HEK293T (cell line): ENCODE measurements around the gene GRPR.

Source experiments
- BHLHE40 ChIP-seq: fragments of 450-650 bp; IDR thresholded peaks from 2 replicates; pipeline ENCODE4 v1.6.1; 2016; ENCODE audit warnings: mild to moderate bottlenecking, moderate library complexity, borderline replicate concordance
- CTBP1 ChIP-seq: fragments of 450-650 bp; IDR thresholded peaks from 2 replicates; pipeline ENCODE4 v1.6.1; 2016; ENCODE audit warnings: borderline replicate concordance
- ELF4 ChIP-seq: fragments of 450-650 bp; IDR thresholded peaks from 2 replicates; pipeline ENCODE4 v1.6.1; 2017; ENCODE audit warnings: antibody characterized with exemption
- FOXA1 ChIP-seq: fragments of 450-650 bp; IDR thresholded peaks from 2 replicates; pipeline ENCODE4 v1.6.1; 2016; ENCODE audit warnings: mild to moderate bottlenecking
- FOXK2 ChIP-seq: fragments of 450-650 bp; IDR thresholded peaks from 2 replicates; pipeline ENCODE4 v1.6.1; 2016; ENCODE audit warnings: mild to moderate bottlenecking
- FOXM1 ChIP-seq: fragments of 450-650 bp; IDR thresholded peaks from 2 replicates; pipeline ENCODE4 v1.6.1; 2017; ENCODE audit warnings: mild to moderate bottlenecking, borderline replicate concordance
- HDGF ChIP-seq: fragments of 450-650 bp; IDR thresholded peaks from 2 replicates; pipeline ENCODE4 v1.6.1; 2017; ENCODE audit warnings: antibody characterized with exemption, borderline replicate concordance
- L3MBTL2 ChIP-seq: fragments of 450-650 bp; conservative IDR thresholded peaks from 2 replicates; pipeline ENCODE4 v1.6.1; 2016; ENCODE audit warnings: mild to moderate bottlenecking
- NFRKB ChIP-seq: fragments of 450-650 bp; IDR thresholded peaks from 2 replicates; pipeline ENCODE4 v1.6.1; 2016; ENCODE audit warnings: mild to moderate bottlenecking, moderate library complexity
- PKNOX1 ChIP-seq: fragments of 450-650 bp; IDR thresholded peaks from 2 replicates; pipeline ENCODE4 v1.6.1; 2016
- SP1 ChIP-seq: fragments of 450-650 bp; IDR thresholded peaks from 2 replicates; pipeline ENCODE4 v1.6.1; 2017
- SUZ12 ChIP-seq: fragments of 450-650 bp; IDR thresholded peaks from 2 replicates; pipeline ENCODE4 v1.6.1; 2016; ENCODE audit warnings: mild to moderate bottlenecking
- TARDBP ChIP-seq: fragments of 450-650 bp; IDR thresholded peaks from 2 replicates; pipeline ENCODE4 v1.6.1; 2016
- ZNF384 ChIP-seq: fragments of 450-650 bp; IDR thresholded peaks from 2 replicates; pipeline ENCODE4 v1.6.1; 2016

DNA sequence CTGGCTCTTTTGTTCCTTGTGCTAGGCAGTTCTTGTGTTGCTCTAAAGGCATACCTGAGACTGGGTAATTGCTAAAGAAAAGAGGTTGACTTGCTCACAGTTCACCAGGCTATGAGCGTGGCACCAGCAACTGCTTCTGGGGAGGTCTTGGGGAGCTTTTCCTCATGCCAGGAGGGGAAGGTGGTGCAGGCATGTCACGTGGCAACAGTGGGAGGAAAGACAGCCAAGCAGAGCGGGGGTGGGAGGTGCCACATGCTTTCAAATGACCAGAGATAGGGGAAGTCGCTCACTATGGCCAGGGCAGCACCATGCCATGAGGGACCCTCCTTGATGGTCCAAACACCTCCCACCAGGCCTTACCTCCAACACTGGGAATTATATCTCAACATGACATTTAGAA is 48.6 kb downstream of the GRPR start:
- TF ChIP-seq BHLHE40 (no peak), FOXA1 (no peak), PKNOX1 (no peak), ELF4 (no peak), FOXM1 (no peak), NFRKB (no peak), SP1 (no peak), ZNF384 (no peak), SUZ12 (no peak), L3MBTL2 (no peak), TARDBP (no peak), HDGF (no peak), FOXK2 (no peak), CTBP1 (no peak)
